MM.1S (cell line): ENCODE measurements around the gene MPDZ.

Source experiments
- CTCF ChIP-seq: fragments of 300-600 bp; sonication (generic); IDR thresholded peaks from 2 replicates; pipeline ENCODE4 v1.5.1; 2016; ENCODE audit warnings: antibody characterized with exemption, low read length, mixed read lengths
- EZH2phosphoT487 ChIP-seq: fragments of 300-600 bp; sonication (generic); IDR thresholded peaks from 2 replicates; pipeline ENCODE4 v1.6.1; 2018; ENCODE audit warnings: antibody characterized with exemption, low read length

- no peak for TF ChIP-seq CTCF
- no peak for TF ChIP-seq EZH2phosphoT487
Measured at GRCh38 chr9:13082796-13083195, 196.7 kb downstream of the MPDZ start.
